Activated naive CD4-positive, alpha-beta T cell treated with anti-CD3 and anti-CD28 coated beads, Interleukin-2, amount 50 U/mL, for 72 hours (primary cell): Measurements from ENCODE around the gene PHF2. TPM values are rescaled to one million over a fixed set of nuclear protein-coding genes. Genes with fewer than 3 reads are reported as not detected.

Experiments
- ATAC-seq, 2 donors: fragments of 150-1000 bp; cut with Tn5 transposase; 2 replicates each; pipeline ENCODE4 v1.10.0; 2021; ENCODE audit warnings: mild to moderate bottlenecking in 2 of 2, moderate library complexity in 2 of 2
- DNase-seq, 2 donors: peaks; one replicate each; pipeline ENCODE4 v3.0.0; 2021 to 2022; ENCODE audit warnings: low spot score in 2 of 2
- H3K27ac Mint-ChIP-seq, 2 donors: one replicate each; pipeline ENCODE4 v1.8.0; 2022; ENCODE audit warnings: mild to moderate bottlenecking in 2 of 2, mixed read lengths in 2 of 2
- H3K36me3 Mint-ChIP-seq, 2 donors: one replicate each; pipeline ENCODE4 v1.8.0; 2022; ENCODE audit warnings: mixed read lengths in 2 of 2
- H3K9me3 Mint-ChIP-seq, 2 donors: one replicate each; pipeline ENCODE4 v1.8.0; 2022; ENCODE audit warnings: mixed read lengths in 2 of 2
- total RNA-seq, 2 donors: library from RNA; stranded (reverse); gene quantifications; one replicate each; pipeline ENCODE4 v1.2.3, GENCODE V29; 2022

The PHF2 gene
- total RNA-seq, 2 donors from 2014 or later: 12.3 to 15.5 TPM

DNA sequence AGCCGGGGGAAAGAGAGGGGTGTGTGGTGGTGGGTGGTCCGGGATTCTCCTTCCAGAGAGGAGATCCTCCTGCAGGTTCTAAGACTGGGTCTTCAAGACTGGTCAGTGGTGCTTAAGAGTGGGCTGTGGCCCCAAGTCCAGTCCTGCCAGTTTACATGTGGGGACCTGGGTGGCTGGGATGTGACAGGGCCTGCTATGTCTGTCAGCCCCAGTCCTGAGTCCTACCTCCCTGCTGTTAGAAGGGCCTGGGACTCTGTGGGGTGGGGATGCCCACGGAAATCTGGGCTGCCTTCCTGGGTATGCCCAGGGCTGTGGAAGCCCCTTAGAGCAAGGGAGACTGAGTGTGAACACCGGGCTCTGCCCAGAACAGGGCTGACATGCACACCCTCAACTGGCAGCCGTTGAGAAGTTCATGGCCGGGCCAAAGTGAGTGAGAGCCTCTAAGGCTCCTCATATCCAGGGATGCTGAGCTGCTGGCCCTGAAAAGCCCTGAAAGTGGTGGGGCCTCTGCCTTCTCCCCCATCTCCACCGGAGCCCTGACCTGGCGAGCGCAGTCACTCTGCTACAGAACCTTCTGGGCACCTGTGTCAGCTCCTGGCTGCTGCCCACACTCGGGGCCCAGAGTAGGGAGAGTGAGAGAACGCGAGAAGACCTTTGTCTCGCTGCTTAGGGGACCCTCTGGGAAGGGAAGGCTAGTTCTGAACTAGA is 1.7 kb downstream of the PHF2 start:
- H3K36me3 Mint-ChIP-seq: peaks cover 0 to 8% of the 10 kb centered on the region in 2 donors
- ATAC-seq: no peak
- H3K27ac Mint-ChIP-seq: peak overlapping the region; percentile 77 to 85
- peaks cover 0 to 8% of the 10 kb centered on the region in 2 donors for H3K9me3 Mint-ChIP-seq
- DNase-seq: no peak

DNA sequence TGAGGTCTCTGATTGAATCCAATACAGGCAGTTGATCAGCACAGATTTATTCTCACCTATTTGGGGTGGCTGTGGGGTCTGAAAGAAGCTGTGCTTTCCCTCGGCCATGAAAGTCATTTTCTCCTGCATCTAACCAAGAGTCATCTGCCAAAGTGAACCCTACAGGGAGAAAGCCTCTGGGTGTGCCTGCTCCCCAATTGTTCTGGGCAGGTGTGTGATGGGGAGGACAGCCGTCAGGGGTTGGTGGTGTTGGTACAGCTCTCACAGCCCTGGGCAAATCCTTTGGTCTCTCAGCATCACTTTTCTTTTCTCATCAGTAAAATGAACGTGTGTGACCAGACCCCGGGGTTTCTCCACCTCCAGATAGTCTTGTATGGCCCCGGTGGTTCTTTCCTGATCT is 2.5 kb downstream of the PHF2 start:
- H3K36me3 Mint-ChIP-seq: peaks cover 0 to 11% of the 10 kb centered on the region in 2 donors
- no peak for DNase-seq
- peaks cover 0 to 9% of the 10 kb centered on the region in 2 donors for H3K9me3 Mint-ChIP-seq
- ATAC-seq: no peak
- no peak overlapping the region for H3K27ac Mint-ChIP-seq

DNA sequence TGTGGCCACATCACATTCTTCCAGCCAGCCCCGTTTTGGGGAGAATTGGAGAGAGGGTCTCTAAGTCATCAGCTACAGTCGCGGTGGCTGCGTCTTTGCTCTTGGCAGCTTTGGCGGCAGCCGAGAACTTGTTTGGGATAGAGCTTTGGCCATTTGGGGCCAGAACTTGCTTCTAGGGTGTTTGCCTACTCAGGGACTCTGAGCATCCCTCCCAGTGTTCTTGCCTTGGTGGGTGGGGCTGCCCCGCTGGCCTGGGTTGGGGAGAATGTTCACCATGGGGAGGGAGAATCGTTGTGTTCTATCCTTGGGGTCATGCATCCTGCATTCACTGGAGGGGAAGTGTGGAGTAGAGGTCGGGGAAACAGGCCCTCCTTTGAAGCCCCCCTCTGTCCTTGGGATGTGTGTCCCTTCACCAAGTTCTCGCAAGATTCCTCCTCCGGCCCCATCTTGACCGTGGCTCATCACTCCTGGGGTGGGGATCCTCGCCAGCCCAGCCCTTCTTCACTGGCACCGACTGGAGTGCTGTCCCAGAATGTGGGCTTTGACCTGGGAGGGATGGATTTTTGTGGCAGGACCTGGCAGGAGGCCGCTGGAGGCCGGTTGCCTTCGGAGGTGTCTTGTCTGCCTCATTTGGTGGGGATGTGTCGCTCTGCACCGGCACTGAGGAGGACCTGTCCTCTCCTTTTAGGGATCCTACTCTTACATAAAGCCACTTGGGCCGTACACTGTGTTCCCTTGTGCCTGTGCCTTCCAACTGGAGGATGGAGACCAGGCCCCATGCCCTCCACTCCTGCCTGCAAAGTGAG is 3.5 kb downstream of the PHF2 start:
- no peak for ATAC-seq
- Mint-ChIP-seq H3K9me3 (peaks cover 0 to 15% of the 10 kb centered on the region in 2 donors), H3K27ac (no peak overlapping the region), H3K36me3 (peaks cover 9 to 19% of the 10 kb centered on the region in 2 donors)
- DNase-seq: no peak

DNA sequence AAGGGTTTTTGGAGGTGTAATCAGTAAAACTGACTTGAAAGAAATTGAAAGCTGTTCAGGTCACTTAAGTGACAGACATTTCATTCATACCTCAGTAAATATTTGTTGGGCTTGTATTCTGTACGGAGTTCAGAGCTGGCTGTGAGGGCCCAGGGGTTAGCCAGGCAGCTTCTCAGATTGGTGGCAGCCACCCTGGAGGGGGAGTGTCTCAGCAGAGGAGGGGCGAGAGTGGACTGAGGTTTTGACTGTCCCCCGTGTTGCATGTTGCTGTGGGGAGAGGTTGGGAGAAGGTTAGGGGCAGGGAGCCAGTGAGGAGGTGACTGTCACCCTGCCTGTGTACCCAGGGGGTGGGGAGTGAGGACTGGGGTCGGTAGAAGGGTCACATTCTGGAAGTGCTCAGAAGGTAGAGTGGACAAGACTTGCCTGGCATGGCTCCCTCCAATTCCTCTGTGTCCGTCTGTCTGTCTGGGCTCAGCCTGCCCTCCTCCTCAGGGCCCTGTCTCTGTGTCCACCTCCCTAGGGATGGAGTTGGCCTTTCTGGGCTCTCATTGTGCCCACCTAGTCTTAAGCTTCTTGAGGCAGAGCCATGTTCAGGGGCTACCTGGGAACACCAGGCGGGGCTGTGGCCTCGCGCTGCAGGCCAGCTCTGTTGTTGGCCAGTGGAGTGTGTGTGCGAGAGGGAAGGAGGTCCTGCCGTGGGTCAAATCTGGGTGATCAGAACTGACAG is 4.4 kb downstream of the PHF2 start:
- peaks cover 11 to 26% of the 10 kb centered on the region in 2 donors for H3K36me3 Mint-ChIP-seq
- peaks cover 0 to 18% of the 10 kb centered on the region in 2 donors for H3K9me3 Mint-ChIP-seq
- ATAC-seq: no peak
- DNase-seq: no peak
- peak overlapping the region in 1 of 2 donors; percentile 44 for H3K27ac Mint-ChIP-seq

- ATAC-seq: no peak
- Mint-ChIP-seq H3K36me3 (peaks cover 11 to 26% of the 10 kb centered on the region in 2 donors), H3K27ac (no peak overlapping the region), H3K9me3 (peaks cover 0 to 18% of the 10 kb centered on the region in 2 donors)
- no peak for DNase-seq
Observed at GRCh38 chr9:93582115-93582514, 5.7 kb downstream of the PHF2 start.

GRCh38 chr9:93582550-93582949 is 6.2 kb downstream of the PHF2 start:
- DNase-seq (no peak), ATAC-seq (no peak)
- H3K9me3 Mint-ChIP-seq: peaks cover 0 to 18% of the 10 kb centered on the region in 2 donors
- peaks cover 11 to 26% of the 10 kb centered on the region in 2 donors for H3K36me3 Mint-ChIP-seq
- H3K27ac Mint-ChIP-seq: no peak overlapping the region

DNA sequence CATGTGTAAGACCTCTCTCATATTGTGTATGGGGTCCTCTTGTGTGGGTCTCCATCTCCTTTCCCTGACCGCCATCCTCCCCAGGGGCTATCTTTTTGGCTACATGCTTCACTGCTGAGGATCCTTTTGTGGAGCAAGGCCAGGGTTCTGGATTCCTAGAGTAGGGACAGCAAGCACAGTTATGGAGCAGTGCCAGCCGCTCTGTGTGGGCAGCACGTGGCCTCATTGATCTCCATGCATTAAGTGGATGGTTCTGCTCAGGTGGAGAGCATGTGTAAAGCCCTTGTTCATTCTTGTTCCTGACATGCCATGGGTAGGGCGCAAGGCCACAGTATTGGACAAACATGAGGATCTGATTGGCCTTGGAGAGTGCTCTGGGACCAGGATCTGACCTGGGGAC is 8.9 kb downstream of the PHF2 start:
- H3K36me3 Mint-ChIP-seq: peaks cover 11 to 26% of the 10 kb centered on the region in 2 donors
- H3K9me3 Mint-ChIP-seq: peaks cover 0 to 18% of the 10 kb centered on the region in 2 donors
- ATAC-seq (no peak), DNase-seq (peak in 1 of 2 donors; percentile 14)
- H3K27ac Mint-ChIP-seq: no peak overlapping the region

DNA sequence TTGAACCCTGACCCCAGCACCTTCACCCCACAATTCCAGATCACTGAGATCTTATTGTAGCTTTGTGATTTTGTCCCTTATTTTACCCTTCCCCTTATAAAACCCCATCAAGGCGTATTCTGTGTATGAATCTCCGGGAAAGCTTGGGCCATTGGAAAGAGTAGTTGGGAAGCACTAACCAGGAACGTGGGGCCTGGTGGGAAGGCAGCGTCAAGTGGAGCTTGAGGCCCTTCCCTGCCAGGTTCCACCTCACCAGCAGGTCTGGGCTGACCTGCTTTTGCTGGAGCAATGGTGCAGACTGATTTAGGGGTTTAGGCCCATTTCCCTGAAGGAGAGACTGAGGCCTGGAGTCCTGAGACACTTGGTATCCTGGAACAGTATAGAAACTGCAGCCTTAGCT is 9.3 kb downstream of the PHF2 start:
- no peak for DNase-seq
- no peak for ATAC-seq
- Mint-ChIP-seq H3K9me3 (peaks cover 0 to 18% of the 10 kb centered on the region in 2 donors), H3K36me3 (peaks cover 11 to 26% of the 10 kb centered on the region in 2 donors), H3K27ac (no peak overlapping the region)

- H3K36me3 Mint-ChIP-seq: peaks cover 11 to 26% of the 10 kb centered on the region in 2 donors
- peaks cover 0 to 18% of the 10 kb centered on the region in 2 donors for H3K9me3 Mint-ChIP-seq
- DNase-seq (peak in 1 of 2 donors; percentile 20), ATAC-seq (no peak)
- H3K27ac Mint-ChIP-seq: peak overlapping the region; percentile 40 to 56
Observed at GRCh38 chr9:93586290-93587057, 10.1 kb downstream of the PHF2 start.

DNA sequence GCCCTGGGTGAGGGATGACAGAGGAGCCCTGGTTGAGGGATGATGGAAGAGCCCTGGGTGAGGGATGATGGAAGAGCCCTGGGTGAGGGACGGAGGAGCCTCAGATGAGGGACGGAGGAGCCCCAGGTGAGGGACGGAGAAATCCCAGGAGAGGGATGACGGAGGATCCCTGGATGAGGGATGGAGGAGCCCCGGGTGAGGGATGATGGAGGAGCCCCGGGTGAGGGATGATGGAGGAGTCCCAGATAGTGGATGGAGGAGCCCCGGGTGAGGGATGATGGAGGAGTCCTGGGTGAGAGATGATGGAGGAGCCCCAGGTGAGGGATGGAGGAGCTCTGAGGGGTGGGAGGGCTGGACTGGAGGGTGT is 10.9 kb downstream of the PHF2 start:
- no peak for ATAC-seq
- DNase-seq: no peak
- peaks cover 0 to 18% of the 10 kb centered on the region in 2 donors for H3K9me3 Mint-ChIP-seq
- peaks cover 11 to 26% of the 10 kb centered on the region in 2 donors for H3K36me3 Mint-ChIP-seq
- H3K27ac Mint-ChIP-seq: peak overlapping the region in 1 of 2 donors; percentile 40

DNA sequence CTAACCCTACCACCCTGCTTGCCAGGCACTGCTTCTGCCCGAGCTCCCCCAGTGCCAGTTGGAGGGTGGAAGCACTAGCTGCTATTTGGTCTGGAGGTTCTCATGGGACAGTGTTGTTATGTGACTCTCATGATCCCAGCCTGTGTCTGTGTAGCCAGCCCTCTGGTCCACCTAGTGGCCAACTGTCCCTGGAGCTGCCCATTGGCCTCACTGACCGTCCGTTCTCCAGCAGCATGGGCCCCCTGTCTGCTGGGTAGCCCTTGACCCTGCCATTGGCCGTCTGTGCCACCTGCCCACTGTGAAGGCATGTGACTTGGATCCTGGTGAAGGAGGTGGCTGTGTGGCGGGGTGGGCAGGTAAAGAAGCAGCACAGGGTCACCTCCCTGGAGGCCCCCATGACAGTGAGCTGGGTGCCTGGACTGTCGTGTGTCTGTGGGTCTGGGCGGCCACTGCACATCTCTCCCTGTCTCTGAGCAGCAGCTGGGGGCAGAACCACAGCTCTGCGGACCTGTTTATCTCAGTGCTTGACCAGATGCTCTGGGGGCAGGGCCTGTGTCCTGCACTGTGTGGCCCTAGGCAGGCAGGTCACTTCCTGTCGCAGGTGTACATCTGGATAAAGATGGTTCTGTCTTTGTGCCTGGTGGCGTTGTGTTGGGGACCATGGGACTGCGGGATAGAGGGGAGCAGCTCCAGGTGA is 11.4 kb downstream of the PHF2 start:
- ATAC-seq: peak in 1 of 2 donors; percentile 19
- Mint-ChIP-seq H3K27ac (no peak overlapping the region), H3K9me3 (peaks cover 0 to 13% of the 10 kb centered on the region in 2 donors)

DNA sequence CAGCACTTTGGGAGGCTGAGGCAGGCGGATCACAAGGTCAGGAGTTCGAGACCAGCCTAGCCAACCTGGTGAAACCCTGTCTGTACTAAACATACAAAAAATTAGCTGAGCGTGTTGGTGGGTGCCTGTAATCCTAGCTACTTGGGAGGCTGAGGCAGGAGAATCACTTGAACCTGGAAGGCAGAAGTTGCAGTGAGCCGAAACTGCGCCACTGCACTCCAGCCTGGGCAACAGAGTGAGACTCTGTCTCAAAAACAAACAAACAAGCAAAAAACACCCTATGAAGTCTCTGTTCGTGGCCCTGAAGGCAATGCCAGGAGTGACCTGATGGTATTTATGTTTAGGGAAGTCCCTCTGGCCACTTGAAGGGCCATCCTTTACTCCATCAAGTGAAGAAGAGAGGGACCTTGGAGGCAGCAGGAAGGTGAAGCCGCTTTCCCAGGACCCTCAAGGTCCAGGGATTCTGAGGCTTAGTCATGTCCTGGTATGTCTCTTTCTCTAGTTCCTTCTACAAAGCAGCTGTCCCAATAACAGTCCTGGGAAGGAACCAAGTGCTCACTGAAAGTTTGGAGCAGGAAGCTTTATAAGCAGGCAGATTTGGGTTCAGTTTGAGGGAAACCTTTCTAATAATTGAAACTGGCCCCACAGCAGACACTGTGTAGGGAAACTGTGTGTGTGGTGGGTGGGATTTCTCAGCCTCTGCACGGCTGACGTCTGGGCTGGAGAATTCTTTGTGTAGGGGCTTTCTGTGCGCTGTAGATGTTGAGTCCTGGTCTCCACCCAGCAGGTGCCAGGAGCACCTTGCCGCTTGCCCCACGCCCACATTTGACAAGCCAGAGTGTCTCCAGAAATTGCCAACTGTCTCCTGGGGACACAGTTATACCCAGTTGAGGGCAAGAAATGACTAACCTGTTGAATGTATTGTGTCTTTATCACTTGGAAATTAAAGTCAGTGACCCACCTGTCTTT is 12.5 kb downstream of the PHF2 start:
- DNase-seq: no peak
- Mint-ChIP-seq H3K36me3 (peaks cover 11 to 16% of the 10 kb centered on the region in 2 donors), H3K9me3 (peaks cover 0 to 9% of the 10 kb centered on the region in 2 donors), H3K27ac (no peak overlapping the region)
- no peak for ATAC-seq

More for the DNA sequence above, 11.4 kb downstream of the PHF2 start:
- DNase-seq: no peak
- peaks cover 11 to 21% of the 10 kb centered on the region in 2 donors for H3K36me3 Mint-ChIP-seq

GRCh38 chr9:93589688-93590087 is 13.3 kb downstream of the PHF2 start:
- Mint-ChIP-seq H3K36me3 (peaks cover 5 to 10% of the 10 kb centered on the region in 2 donors), H3K27ac (peak overlapping the region; percentile 20 to 45), H3K9me3 (peaks cover 0 to 4% of the 10 kb centered on the region in 2 donors)
- ATAC-seq (no peak), DNase-seq (no peak)

GRCh38 chr9:93590609-93591234 is 14.3 kb downstream of the PHF2 start:
- ATAC-seq (no peak), DNase-seq (no peak)
- Mint-ChIP-seq H3K36me3 (no peaks in the 10 kb centered on the region), H3K9me3 (no peaks in the 10 kb centered on the region), H3K27ac (peak overlapping the region in 1 of 2 donors; percentile 74)
